ENCODE data around the gene MFSD8. TPM values are rescaled to one million over a fixed set of nuclear protein-coding genes. Genes with fewer than 3 reads are reported as not detected.

Gene MFSD8
- total RNA-seq, 1 donor from 2014 or later: 12.3 TPM

DNA sequence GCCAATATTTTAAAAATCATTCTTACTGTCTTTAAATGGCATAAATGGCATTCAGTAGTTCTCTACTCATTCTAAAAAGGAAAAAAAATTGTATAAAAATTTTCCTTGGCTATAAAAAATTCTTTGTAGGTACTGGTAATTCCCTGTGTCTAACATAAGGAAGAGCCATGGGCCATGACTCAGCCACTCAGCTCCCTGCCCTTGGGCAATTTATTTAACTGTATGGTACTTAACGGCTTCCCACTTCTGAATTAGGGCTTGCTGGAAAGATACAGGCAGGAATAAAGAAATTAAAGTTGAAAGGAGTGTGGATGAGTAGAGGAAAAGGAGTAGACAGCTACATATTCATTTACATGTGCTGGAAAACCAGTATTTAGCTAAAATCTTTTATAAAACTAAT is 30.8 kb upstream of the MFSD8 start:
- peaks cover 9% of the 10 kb centered on the region for H3K4me1 ChIP-seq
- H3K27me3 ChIP-seq (ENCODE audit: low read depth): no peaks in the 10 kb centered on the region
- TF ChIP-seq, protein P1, sequence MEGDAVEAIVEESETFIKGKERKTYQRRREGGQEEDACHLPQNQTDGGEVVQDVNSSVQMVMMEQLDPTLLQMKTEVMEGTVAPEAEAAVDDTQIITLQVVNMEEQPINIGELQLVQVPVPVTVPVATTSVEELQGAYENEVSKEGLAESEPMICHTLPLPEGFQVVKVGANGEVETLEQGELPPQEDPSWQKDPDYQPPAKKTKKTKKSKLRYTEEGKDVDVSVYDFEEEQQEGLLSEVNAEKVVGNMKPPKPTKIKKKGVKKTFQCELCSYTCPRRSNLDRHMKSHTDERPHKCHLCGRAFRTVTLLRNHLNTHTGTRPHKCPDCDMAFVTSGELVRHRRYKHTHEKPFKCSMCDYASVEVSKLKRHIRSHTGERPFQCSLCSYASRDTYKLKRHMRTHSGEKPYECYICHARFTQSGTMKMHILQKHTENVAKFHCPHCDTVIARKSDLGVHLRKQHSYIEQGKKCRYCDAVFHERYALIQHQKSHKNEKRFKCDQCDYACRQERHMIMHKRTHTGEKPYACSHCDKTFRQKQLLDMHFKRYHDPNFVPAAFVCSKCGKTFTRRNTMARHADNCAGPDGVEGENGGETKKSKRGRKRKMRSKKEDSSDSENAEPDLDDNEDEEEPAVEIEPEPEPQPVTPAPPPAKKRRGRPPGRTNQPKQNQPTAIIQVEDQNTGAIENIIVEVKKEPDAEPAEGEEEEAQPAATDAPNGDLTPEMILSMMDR (IDR thresholded peaks at IDR 0.05; ENCODE audit: borderline replicate concordance): no peak
- no peak overlapping the region for H3K4me3 ChIP-seq
- intact Hi-C loops (cut with micrococcal nuclease): no loop called here
- no peak for DNase-seq
- no peak overlapping the region for H3K27ac ChIP-seq (replicated peaks)
- H3K9me3 ChIP-seq (replicated peaks): peaks cover 30% of the 10 kb centered on the region
- H3K36me3 ChIP-seq: peaks cover 44% of the 10 kb centered on the region

DNA sequence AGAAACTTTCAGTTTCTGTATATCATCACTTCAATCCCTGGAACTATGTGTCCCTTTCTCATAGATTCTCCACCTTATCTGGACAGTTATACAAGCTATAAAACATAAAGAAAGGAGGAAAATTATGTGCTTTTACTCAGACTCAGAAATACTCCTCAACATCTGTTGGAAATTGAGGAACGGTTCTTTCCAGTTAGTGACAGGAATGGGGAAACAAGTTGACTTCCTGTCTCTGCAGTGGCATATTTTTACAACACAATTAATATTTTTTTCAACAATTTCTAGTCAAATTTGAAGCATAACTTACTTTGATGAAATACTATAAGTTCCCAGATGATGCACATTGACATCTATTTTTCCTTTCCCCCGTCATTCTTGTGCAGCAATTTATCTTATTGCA is 28.2 kb upstream of the MFSD8 start:
- no peak for DNase-seq
- H3K4me1 ChIP-seq: peaks cover 9% of the 10 kb centered on the region
- intact Hi-C loops (cut with micrococcal nuclease): no loop called here
- TF ChIP-seq, protein P1 (IDR thresholded peaks at IDR 0.05; ENCODE audit: borderline replicate concordance): no peak
- H3K36me3 ChIP-seq: peaks cover 45% of the 10 kb centered on the region
- no peak overlapping the region for H3K27ac ChIP-seq (replicated peaks)
- H3K4me3 ChIP-seq: no peak overlapping the region
- H3K27me3 ChIP-seq (ENCODE audit: low read depth): no peaks in the 10 kb centered on the region
- peaks cover 15% of the 10 kb centered on the region for H3K9me3 ChIP-seq (replicated peaks)

DNA sequence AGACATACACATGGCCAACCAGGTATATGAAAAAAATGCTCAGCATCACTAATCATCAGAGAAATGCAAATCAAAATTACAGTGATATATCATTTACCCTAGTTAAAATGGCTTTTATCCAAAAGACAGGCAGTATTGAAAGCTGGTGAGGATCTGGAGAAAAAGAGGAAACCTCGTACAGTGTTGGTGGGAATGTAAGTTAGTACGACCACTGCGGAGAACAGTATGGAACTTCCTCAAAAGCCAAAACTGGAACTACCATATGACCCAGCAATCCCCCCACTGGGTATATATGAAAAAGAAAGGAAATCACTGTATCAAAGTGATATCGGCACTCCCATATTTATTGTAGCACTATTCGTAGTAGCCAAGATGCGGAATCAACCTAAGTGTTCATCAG is 23.7 kb upstream of the MFSD8 start:
- Histone ChIP-seq H3K36me3 (peaks cover 56% of the 10 kb centered on the region), H3K27me3 (ENCODE audit: low read depth) (no peaks in the 10 kb centered on the region), H3K27ac (replicated peaks) (no peak overlapping the region), H3K9me3 (replicated peaks) (no peaks in the 10 kb centered on the region), H3K4me1 (peaks cover 3% of the 10 kb centered on the region), H3K4me3 (no peak overlapping the region)
- TF ChIP-seq, protein P1 (IDR thresholded peaks at IDR 0.05; ENCODE audit: borderline replicate concordance): no peak
- no peak for DNase-seq
- intact Hi-C loops (cut with micrococcal nuclease): no loop called here

DNA sequence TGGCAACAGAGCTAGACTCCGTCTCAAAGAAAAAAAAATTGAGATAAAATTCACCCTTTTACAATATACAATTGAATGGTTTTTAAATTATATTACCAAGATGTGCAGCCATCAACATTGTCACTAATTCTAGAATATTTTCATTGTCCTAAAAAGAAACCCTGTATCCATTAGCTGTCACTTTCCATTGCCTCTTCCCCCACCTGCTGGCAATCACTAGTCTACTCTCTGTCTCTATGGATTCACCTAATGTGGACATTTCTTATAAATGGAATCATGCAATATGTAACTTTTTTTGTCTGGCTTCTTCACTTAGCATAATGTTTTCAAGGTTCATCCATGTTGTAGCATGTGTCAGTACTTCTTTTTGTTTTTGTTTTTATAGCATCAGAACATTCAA is 21.0 kb upstream of the MFSD8 start:
- Histone ChIP-seq H3K36me3 (peaks cover 58% of the 10 kb centered on the region), H3K27me3 (ENCODE audit: low read depth) (no peaks in the 10 kb centered on the region), H3K4me3 (no peak overlapping the region), H3K27ac (replicated peaks) (no peak overlapping the region), H3K9me3 (replicated peaks) (no peaks in the 10 kb centered on the region), H3K4me1 (no peaks in the 10 kb centered on the region)
- intact Hi-C loops (cut with micrococcal nuclease): no loop called here
- TF ChIP-seq, protein P1 (IDR thresholded peaks at IDR 0.05; ENCODE audit: borderline replicate concordance): no peak
- DNase-seq: no peak

DNA sequence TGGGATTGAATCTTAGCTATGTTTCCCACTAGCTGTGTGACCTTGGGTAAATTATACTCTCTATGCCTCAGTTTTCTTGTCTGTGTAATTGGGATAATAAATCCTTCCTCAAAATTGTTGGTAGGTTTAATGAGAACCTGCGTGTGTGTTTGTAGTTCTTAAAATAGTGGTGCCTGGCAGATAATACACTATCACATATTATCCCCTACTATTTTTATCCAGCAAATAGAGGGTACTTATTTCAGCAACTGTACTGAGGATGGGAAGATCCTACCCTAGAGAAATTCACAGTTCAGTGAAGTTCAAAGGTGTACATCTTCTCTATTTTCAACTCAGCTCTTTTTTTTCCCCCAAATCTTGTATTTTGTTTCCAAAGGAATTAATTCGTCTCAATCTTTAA is 17.5 kb upstream of the MFSD8 start:
- TF ChIP-seq, protein P1 (IDR thresholded peaks at IDR 0.05; ENCODE audit: borderline replicate concordance): no peak
- Histone ChIP-seq H3K36me3 (peaks cover 47% of the 10 kb centered on the region), H3K4me3 (no peak overlapping the region), H3K27me3 (ENCODE audit: low read depth) (no peaks in the 10 kb centered on the region), H3K4me1 (no peaks in the 10 kb centered on the region), H3K27ac (replicated peaks) (no peak overlapping the region), H3K9me3 (replicated peaks) (peaks cover 9% of the 10 kb centered on the region)
- no peak for DNase-seq
- intact Hi-C loops (cut with micrococcal nuclease): no loop called here

DNA sequence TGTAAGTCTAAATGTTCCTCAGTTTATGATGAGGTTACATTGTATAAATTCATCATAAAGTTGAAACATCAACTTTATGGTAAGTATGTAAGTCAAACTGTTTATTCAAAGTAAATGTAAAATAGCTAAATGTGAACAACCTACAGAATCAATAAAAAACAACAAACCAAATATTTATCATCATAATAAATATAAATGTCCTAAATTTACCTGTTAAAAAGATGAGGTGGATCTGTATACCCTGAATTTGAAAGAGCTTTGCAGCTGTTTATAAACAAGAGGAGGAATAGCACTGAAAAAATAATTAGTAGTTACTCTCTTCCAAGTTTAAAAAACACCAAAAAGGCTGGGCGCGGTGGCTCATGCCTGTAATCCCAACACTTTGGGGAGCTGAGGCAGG is 14.0 kb upstream of the MFSD8 start:
- Histone ChIP-seq H3K4me3 (no peak overlapping the region), H3K36me3 (peaks cover 19% of the 10 kb centered on the region), H3K27ac (replicated peaks) (no peak overlapping the region), H3K9me3 (replicated peaks) (peaks cover 9% of the 10 kb centered on the region), H3K4me1 (peaks cover 10% of the 10 kb centered on the region), H3K27me3 (ENCODE audit: low read depth) (no peaks in the 10 kb centered on the region)
- intact Hi-C loops (cut with micrococcal nuclease): no loop called here
- TF ChIP-seq, protein P1 (IDR thresholded peaks at IDR 0.05; ENCODE audit: borderline replicate concordance): no peak
- no peak for DNase-seq

All from left ventricle myocardium inferior (tissue), 1 donor.